H1 (cell line): Measurements from ENCODE around the gene SNX20. TPM values are rescaled to one million over a fixed set of nuclear protein-coding genes. Genes with fewer than 3 reads are reported as not detected.

Experiments used
- CTCF ChIA-PET: fragments of 300-600 bp; sonication (Branson Sonifier 250); formaldehyde crosslinking; loops from one replicate; lab custom pipeline; 2021; ENCODE audit not compliant: partially characterized antibody; lab: Charles Lee
- POLR2A ChIA-PET: fragments of 300-600 bp; sonication (Branson Sonifier 250); formaldehyde crosslinking; loops from one replicate; lab custom pipeline; 2021; ENCODE audit warnings: inconsistent platforms; ENCODE audit not compliant: partially characterized antibody; lab: Charles Lee
- DNase-seq, 2 experiments: peaks; one replicate each; pipeline versions ENCODE4 v3.0.0 to v3.0.0-alpha.2; 2010 to 2022; ENCODE audit warnings: low spot score in 2 of 2, low read depth in 1 of 2, mixed read lengths in 1 of 2
- FAIRE-seq: peaks from 2 replicates; lab custom pipeline; 2011; peaks lifted over from hg19 to GRCh38; lab: Jason Lieb, UNC
- H2AFZ ChIP-seq: 2 replicates; pipeline ENCODE4 v1.8.1; 2012; ENCODE audit warnings: low read length, inconsistent platforms
- H2AK5ac ChIP-seq: 2 replicates; pipeline ENCODE4 v1.6.1; 2013; ENCODE audit warnings: low read depth, low read length
- H2BK120ac ChIP-seq: replicated peaks from 2 replicates; pipeline ENCODE3; 2013; ENCODE audit warnings: low read depth, low read length, inconsistent platforms
- H2BK12ac ChIP-seq: 2 replicates; pipeline ENCODE4 v1.6.1; 2013; ENCODE audit warnings: low read depth, low read length
- H2BK15ac ChIP-seq: 2 replicates; pipeline ENCODE4 v1.6.1; 2013; ENCODE audit warnings: low read length
- H2BK20ac ChIP-seq: 2 replicates; pipeline ENCODE4 v1.6.1; 2013; ENCODE audit warnings: low read length
- H2BK5ac ChIP-seq: 2 replicates; pipeline ENCODE4 v1.6.1; 2013; ENCODE audit warnings: low read depth, low read length
- H3K14ac ChIP-seq: 2 replicates; pipeline ENCODE4 v1.6.1; 2013; ENCODE audit warnings: inconsistent platforms; ENCODE audit not compliant: insufficient read length
- H3K18ac ChIP-seq: 2 replicates; pipeline ENCODE4 v1.6.1; 2013; ENCODE audit warnings: low read length; ENCODE audit errors: extremely low read depth
- H3K23ac ChIP-seq: 2 replicates; pipeline ENCODE4 v1.6.1; 2013; ENCODE audit warnings: inconsistent platforms; ENCODE audit not compliant: insufficient read length
- H3K23me2 ChIP-seq: 2 replicates; pipeline ENCODE4 v1.6.1; 2013; ENCODE audit warnings: low read depth, low read length
- H3K27ac ChIP-seq: 2 replicates; pipeline ENCODE4 v1.6.1; 2011; ENCODE audit warnings: low read depth, low read length, inconsistent platforms
- H3K27me3 ChIP-seq, 4 experiments: replicated peaks in 1 of 4; 1 replicate in 1 of 4; 2 replicates in 3 of 4; pipeline versions ENCODE4 v1.6.1 to v1.8.1; 2011 to 2013; ENCODE audit warnings: low read length in 3 of 4, mild to moderate bottlenecking in 3 of 4, inconsistent platforms in 2 of 4, mixed read lengths in 2 of 4, moderate library complexity in 1 of 4; ENCODE audit not compliant: control insufficient read depth in 3 of 4, insufficient read depth in 3 of 4; ENCODE audit errors: extremely low read depth in 1 of 4
- H3K36me3 ChIP-seq, 4 experiments: 2 replicates each; pipeline versions ENCODE4 v1.6.1 to v1.8.1; 2011 to 2013; ENCODE audit warnings: mild to moderate bottlenecking in 4 of 4, low read length in 3 of 4, moderate library complexity in 2 of 4, control low read depth in 1 of 4, inconsistent platforms in 1 of 4; ENCODE audit not compliant: insufficient read depth in 4 of 4, control insufficient read depth in 2 of 4
- H3K4ac ChIP-seq: replicated peaks from 2 replicates; pipeline ENCODE3; 2013; ENCODE audit warnings: low read length, low read depth, mixed read lengths, inconsistent platforms; ENCODE audit not compliant: insufficient read length
- H3K4me1 ChIP-seq, 4 experiments: replicated peaks in 1 of 4; 1 replicate in 1 of 4; 2 replicates in 3 of 4; pipeline versions ENCODE4 v1.6.1 to v1.8.1; 2011 to 2013; ENCODE audit warnings: low read length in 3 of 4, inconsistent platforms in 2 of 4, mixed read lengths in 1 of 4; ENCODE audit not compliant: insufficient read depth in 4 of 4, control insufficient read depth in 3 of 4
- H3K4me2 ChIP-seq, 2 experiments: 2 replicates each; pipeline versions ENCODE4 v1.6.1 to v1.8.1; 2011 to 2013; ENCODE audit warnings: low read depth in 2 of 2, low read length in 2 of 2, control low read depth in 1 of 2, inconsistent platforms in 1 of 2, mild to moderate bottlenecking in 1 of 2; ENCODE audit not compliant: insufficient read depth in 1 of 2
- H3K4me3 ChIP-seq, 4 experiments: fragments of 200-600, 300-600 bp in 1 of 4; sonication (generic), shearing (Covaris generic), sonication (Bioruptor Twin) in 1 of 4; 2 replicates each; pipeline versions ENCODE4 v1.5.1 to v1.8.1; 2011 to 2016; ENCODE audit warnings: low read length in 4 of 4, low read depth in 3 of 4, control low read depth in 2 of 4, inconsistent platforms in 2 of 4, mild to moderate bottlenecking in 2 of 4, mixed read lengths in 1 of 4, moderate library complexity in 1 of 4; ENCODE audit not compliant: insufficient read depth in 2 of 4; ENCODE audit errors: extremely low read depth in 1 of 4
- H3K56ac ChIP-seq: replicated peaks from 2 replicates; pipeline ENCODE3; 2013; ENCODE audit warnings: low read depth, mild to moderate bottlenecking, mixed read lengths, low read length, inconsistent platforms; ENCODE audit not compliant: insufficient read length
- H3K79me1 ChIP-seq: 2 replicates; pipeline ENCODE4 v1.6.1; 2013; ENCODE audit warnings: low read depth, low read length, control low read depth
- H3K79me2 ChIP-seq, 2 experiments: 2 replicates each; pipeline versions ENCODE4 v1.6.1 to v1.8.1; 2012 to 2013; ENCODE audit warnings: low read length in 2 of 2, mild to moderate bottlenecking in 2 of 2, inconsistent platforms in 1 of 2; ENCODE audit not compliant: insufficient read depth in 2 of 2, control insufficient read depth in 1 of 2
- H3K9ac ChIP-seq, 4 experiments: replicated peaks in 1 of 4; 1 replicate in 1 of 4; 2 replicates in 3 of 4; pipeline versions ENCODE4 v1.6.1 to v1.8.1; 2011 to 2013; ENCODE audit warnings: low read depth in 3 of 4, low read length in 3 of 4, control low read depth in 2 of 4, mild to moderate bottlenecking in 2 of 4, moderate library complexity in 2 of 4, inconsistent platforms in 1 of 4; ENCODE audit errors: extremely low read depth in 1 of 4
- H3K9me3 ChIP-seq, 2 experiments: 2 replicates each; pipeline versions ENCODE4 v1.6.1 to v1.8.1; 2012 to 2013; ENCODE audit warnings: mild to moderate bottlenecking in 2 of 2, moderate library complexity in 2 of 2, control low read depth in 1 of 2, inconsistent platforms in 1 of 2, low read depth in 1 of 2, low read length in 1 of 2, mixed read lengths in 1 of 2; ENCODE audit not compliant: insufficient read depth in 2 of 2
- H4K20me1 ChIP-seq, 2 experiments: replicated peaks in 1 of 2; 2 replicates each; pipeline versions ENCODE3 to v1.8.1; 2011 to 2013; ENCODE audit warnings: inconsistent platforms in 2 of 2, low read length in 2 of 2, mild to moderate bottlenecking in 1 of 2; ENCODE audit not compliant: insufficient read depth in 2 of 2, control insufficient read depth in 1 of 2
- H4K5ac ChIP-seq: 2 replicates; pipeline ENCODE4 v1.6.1; 2013; ENCODE audit warnings: low read length, low read depth, mixed read lengths, inconsistent platforms; ENCODE audit not compliant: insufficient read length
- H4K8ac ChIP-seq: 2 replicates; pipeline ENCODE4 v1.8.0; 2013; ENCODE audit warnings: mild to moderate bottlenecking, moderate library complexity, low read length, inconsistent platforms; ENCODE audit not compliant: insufficient read depth; ENCODE audit errors: extremely low read depth
- H4K91ac ChIP-seq: replicated peaks from 2 replicates; pipeline ENCODE3; 2013; ENCODE audit warnings: low read length, mixed read lengths, inconsistent platforms; ENCODE audit not compliant: insufficient read length
- CEBPB ChIP-seq: IDR thresholded peaks from 2 replicates; pipeline ENCODE4 v1.6.1; 2012; ENCODE audit warnings: low read depth, low read length
- EGR1 ChIP-seq: IDR thresholded peaks from 2 replicates; pipeline ENCODE4 v1.6.1; 2011; ENCODE audit warnings: low read depth, low read length, borderline replicate concordance
- EZH2 ChIP-seq: fragments of 200-600 bp; sonication (generic); IDR thresholded peaks from 2 replicates; pipeline ENCODE4 v1.7.1; 2012; ENCODE audit warnings: low read depth, mild to moderate bottlenecking, moderate library complexity, low read length, inconsistent platforms; ENCODE audit not compliant: severe bottlenecking
- KDM4A ChIP-seq: IDR thresholded peaks from one replicate; pipeline ENCODE4 v1.7.1; 2012; ENCODE audit warnings: low read depth, mild to moderate bottlenecking, moderate library complexity, low read length, inconsistent platforms; ENCODE audit not compliant: severe bottlenecking
- SAP30 ChIP-seq: fragments of 300-600 bp; sonication (generic); IDR thresholded peaks from 2 replicates; pipeline ENCODE4 v1.7.1; 2012; ENCODE audit warnings: low read length, moderate library complexity, mild to moderate bottlenecking, inconsistent platforms; ENCODE audit not compliant: insufficient read depth, insufficient replicate concordance
- TEAD4 ChIP-seq: IDR thresholded peaks from 2 replicates; pipeline ENCODE4 v1.6.1; 2012; ENCODE audit warnings: low read depth, low read length, inconsistent platforms, mixed read lengths
- WGBS, 2 experiments: shearing (Covaris generic) in 1 of 2; methylation state at CpG; one replicate each; pipeline versions ENCODE4 v1.1.6 to v1.1.7; 2013 to 2015; ENCODE audit warnings: low lambda C conversion rate in 2 of 2, mixed read lengths in 2 of 2, inconsistent platforms in 1 of 2, low coverage in 1 of 2, missing lambda C conversion rate in 1 of 2; ENCODE audit not compliant: insufficient replicate concordance in 2 of 2, insufficient coverage in 1 of 2, insufficient read length in 1 of 2; ENCODE audit errors: extremely low coverage in 1 of 2, missing lambda C conversion rate in 1 of 2; 5-methylcytosine and 5-hydroxymethylcytosine counted together
- polyA plus RNA-seq, 7 experiments: library from polyadenylated mRNA; depleted of rRNA in 3 of 7; stranded (reverse) in 5 of 7; unstranded in 2 of 7; fragments of >200 nt in 5 of 7; fragments of 200-250 nt in 2 of 7; gene quantifications; 1 replicate in 5 of 7; 2 replicates in 1 of 7; 4 replicates in 1 of 7; pipeline versions ENCODE4 v1.2.1 to v1.2.3, GENCODE V29; 2011 to 2013; ENCODE audit warnings: missing spikeins in 2 of 7, mixed read lengths in 2 of 7
- total RNA-seq: library from RNA; stranded (reverse); fragmentation: NEBNext Ultra II Directional; extraction: Animal tissue kit (Norgen Biotek cat#: 25700); gene quantifications from 2 replicates; pipeline ENCODE4 v1.2.1, GENCODE V29; 2021
- TF ChIP-seq, protein P1 (sequence below): IDR thresholded peaks from 2 replicates; pipeline ENCODE4 v1.6.1; 2012; ENCODE audit warnings: low read length, inconsistent platforms

SNX20 gene
- total and polyA plus RNA-seq, 2 of the 8 experiments (the other 6 are each of a cell fraction or from before 2014, with no cell fraction given), result not detected

DNA sequence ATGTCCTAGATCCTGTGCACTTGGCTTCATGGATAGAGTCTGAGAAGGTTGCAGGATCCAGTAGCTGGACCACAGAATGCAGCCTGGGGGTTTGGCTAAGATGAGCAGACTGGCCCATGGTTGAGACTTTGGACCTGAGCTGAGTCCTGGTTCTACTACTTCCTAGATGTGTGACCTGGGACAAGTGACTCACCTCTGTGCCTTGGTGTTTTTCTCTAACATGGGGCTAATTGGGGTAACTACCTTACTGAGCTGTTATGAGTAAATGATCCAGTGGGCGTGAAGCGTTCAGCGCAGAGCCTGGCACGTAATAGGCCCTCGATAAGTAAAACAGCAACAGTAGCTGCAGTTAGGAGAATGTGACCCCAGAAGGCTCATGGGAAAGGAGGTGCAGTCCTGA, 38.8 kb downstream of the SNX20 start:
- 97% methylated on average over 5 of the region's 5 CpGs; no CpG with 5 or more reads in 1 of the 2 experiments for WGBS, 2 experiments
- Histone ChIP-seq H2BK15ac (no peak overlapping the region), H2AK5ac (no peak overlapping the region), H3K18ac (no peak overlapping the region), H3K36me3 (no peaks in the 10 kb centered on the region), H4K91ac (no peak overlapping the region), H3K23ac (no peak overlapping the region), H3K56ac (no peak overlapping the region), H2AFZ (no peak overlapping the region), H2BK120ac (no peak overlapping the region), H3K27ac (no peak overlapping the region), H4K5ac (no peak overlapping the region), H3K4me3 (no peak overlapping the region), H2BK12ac (no peak overlapping the region)
- no peak for FAIRE-seq
- no peak for TF ChIP-seq EGR1
- no peak for TF ChIP-seq CEBPB
- no peak for TF ChIP-seq EZH2
- no peak for TF ChIP-seq SAP30
- no peak for TF ChIP-seq TEAD4
- TF ChIP-seq, protein P1, sequence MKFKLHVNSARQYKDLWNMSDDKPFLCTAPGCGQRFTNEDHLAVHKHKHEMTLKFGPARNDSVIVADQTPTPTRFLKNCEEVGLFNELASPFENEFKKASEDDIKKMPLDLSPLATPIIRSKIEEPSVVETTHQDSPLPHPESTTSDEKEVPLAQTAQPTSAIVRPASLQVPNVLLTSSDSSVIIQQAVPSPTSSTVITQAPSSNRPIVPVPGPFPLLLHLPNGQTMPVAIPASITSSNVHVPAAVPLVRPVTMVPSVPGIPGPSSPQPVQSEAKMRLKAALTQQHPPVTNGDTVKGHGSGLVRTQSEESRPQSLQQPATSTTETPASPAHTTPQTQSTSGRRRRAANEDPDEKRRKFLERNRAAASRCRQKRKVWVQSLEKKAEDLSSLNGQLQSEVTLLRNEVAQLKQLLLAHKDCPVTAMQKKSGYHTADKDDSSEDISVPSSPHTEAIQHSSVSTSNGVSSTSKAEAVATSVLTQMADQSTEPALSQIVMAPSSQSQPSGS, result no peak
- TF ChIP-seq KDM4A, result no peak
- TF ChIP-seq, all 59 proteins: peak for 0
- Histone ChIP-seq H3K9ac (no peak overlapping the region; a peak in 1 of 7 replicates), H3K14ac (no peak overlapping the region), H4K8ac (no peak overlapping the region), H3K27me3 (peaks cover 0 to 2% (median under 1%) of the 10 kb centered on the region in 4 experiments; a peak in 3 of 7 replicates), H3K4me1 (peaks cover 0 to 5% (median 0%) of the 10 kb centered on the region in 4 experiments; a peak in 2 of 7 replicates), H2BK20ac (no peak overlapping the region), H3K23me2 (no peaks in the 10 kb centered on the region), H3K9me3 (no peaks in the 10 kb centered on the region), H2BK5ac (no peak overlapping the region), H3K79me1 (no peaks in the 10 kb centered on the region), H3K79me2 (no peaks in the 10 kb centered on the region), H3K4me2 (no peak overlapping the region), H4K20me1 (no peaks in the 10 kb centered on the region), H3K4ac (no peak overlapping the region)
- POLR2A ChIA-PET, result no interaction called here
- DNase-seq, result no peak
- CTCF ChIA-PET, result interaction anchor here (1.4 to 3.3 kb wide), 6 partner anchors 15 to 164 kb away, joined by 4 to 15 read pairs (median 6); no protein-coding TSS in a partner anchor
